Endodermal cell (in vitro differentiated cells): Measurements from ENCODE around the gene WDR35. TPM values are rescaled to one million over a fixed set of nuclear protein-coding genes. Genes with fewer than 3 reads are reported as not detected.

Experiments
- DNase-seq: peaks from one replicate; pipeline ENCODE4 v3.0.0-alpha.2; 2017
- H3K27ac ChIP-seq: 2 replicates; pipeline ENCODE4 v1.5.1; 2013; ENCODE audit warnings: mild to moderate bottlenecking, low read depth, low read length, moderate library complexity
- H3K27me3 ChIP-seq: 2 replicates; pipeline ENCODE4 v1.6.1; 2013; ENCODE audit warnings: mild to moderate bottlenecking, low read length, moderate library complexity; ENCODE audit not compliant: insufficient read depth, control insufficient read depth, poor library complexity, severe bottlenecking
- H3K36me3 ChIP-seq: 2 replicates; pipeline ENCODE4 v1.7.0; 2013; ENCODE audit warnings: mild to moderate bottlenecking, low read length, moderate library complexity; ENCODE audit not compliant: control insufficient read depth, insufficient read depth
- H3K4me1 ChIP-seq: one replicate; pipeline ENCODE4 v1.7.0; 2013; ENCODE audit warnings: low read length; ENCODE audit not compliant: control insufficient read depth, insufficient read depth
- H3K4me3 ChIP-seq: 2 replicates; pipeline ENCODE4 v1.5.1; 2013; ENCODE audit warnings: mild to moderate bottlenecking, low read length, moderate library complexity
- H3K9ac ChIP-seq: 2 replicates; pipeline ENCODE4 v1.6.1; 2013; ENCODE audit warnings: mild to moderate bottlenecking, low read length, moderate library complexity; ENCODE audit not compliant: poor library complexity, severe bottlenecking; ENCODE audit errors: extremely low read depth
- H3K9me3 ChIP-seq: 2 replicates; pipeline ENCODE4 v1.6.1; 2013; ENCODE audit warnings: mild to moderate bottlenecking, low read length, moderate library complexity; ENCODE audit not compliant: control insufficient read depth
- H3K27ac Mint-ChIP-seq: 2 replicates; pipeline ENCODE4 v1.8.0; 2020; ENCODE audit warnings: mixed read lengths
- H3K27me3 Mint-ChIP-seq: 2 replicates; pipeline ENCODE4 v1.8.0; 2021; ENCODE audit warnings: mild to moderate bottlenecking, mixed read lengths; ENCODE audit not compliant: insufficient read depth
- H3K36me3 Mint-ChIP-seq: 2 replicates; pipeline ENCODE4 v1.8.0; 2020; ENCODE audit warnings: low read depth, mixed read lengths
- H3K4me1 Mint-ChIP-seq: 2 replicates; pipeline ENCODE4 v1.8.0; 2020; ENCODE audit warnings: mixed read lengths
- H3K4me3 Mint-ChIP-seq: 2 replicates; pipeline ENCODE4 v1.8.0; 2020; ENCODE audit warnings: mild to moderate bottlenecking, moderate library complexity, mixed read lengths
- H3K9me3 Mint-ChIP-seq: 2 replicates; pipeline ENCODE4 v1.8.0; 2020; ENCODE audit warnings: mild to moderate bottlenecking, mixed read lengths
- WGBS, 2 experiments: methylation state at CpG; one replicate each; pipeline versions ENCODE4 v1.1.5 to v1.1.7; 2013; ENCODE audit warnings: missing lambda C conversion rate in 2 of 2, mixed read lengths in 1 of 2; ENCODE audit not compliant: insufficient coverage in 1 of 2, insufficient read length in 1 of 2; 5-methylcytosine and 5-hydroxymethylcytosine counted together
- total RNA-seq, 2 donors: library from RNA; stranded (reverse); fragmentation: NEBNext Ultra II Directional in 1 of 2; extraction: Animal tissue kit (Norgen Biotek cat#: 25700) in 1 of 2; gene quantifications; 2 replicates in 1 of 2; 3 replicates in 1 of 2; pipeline ENCODE4 v1.2.1, GENCODE V29; 2021
- TF ChIP-seq, protein P1 (sequence below): fragments of 200-600 bp; sonication (generic); conservative IDR thresholded peaks from 2 replicates; pipeline ENCODE4 v1.5.0; 2021; ENCODE audit warnings: antibody characterized with exemption, mild to moderate bottlenecking

Gene WDR35
- total RNA-seq, 2 donors from 2014 or later: 11.3 to 13.5 TPM

DNA sequence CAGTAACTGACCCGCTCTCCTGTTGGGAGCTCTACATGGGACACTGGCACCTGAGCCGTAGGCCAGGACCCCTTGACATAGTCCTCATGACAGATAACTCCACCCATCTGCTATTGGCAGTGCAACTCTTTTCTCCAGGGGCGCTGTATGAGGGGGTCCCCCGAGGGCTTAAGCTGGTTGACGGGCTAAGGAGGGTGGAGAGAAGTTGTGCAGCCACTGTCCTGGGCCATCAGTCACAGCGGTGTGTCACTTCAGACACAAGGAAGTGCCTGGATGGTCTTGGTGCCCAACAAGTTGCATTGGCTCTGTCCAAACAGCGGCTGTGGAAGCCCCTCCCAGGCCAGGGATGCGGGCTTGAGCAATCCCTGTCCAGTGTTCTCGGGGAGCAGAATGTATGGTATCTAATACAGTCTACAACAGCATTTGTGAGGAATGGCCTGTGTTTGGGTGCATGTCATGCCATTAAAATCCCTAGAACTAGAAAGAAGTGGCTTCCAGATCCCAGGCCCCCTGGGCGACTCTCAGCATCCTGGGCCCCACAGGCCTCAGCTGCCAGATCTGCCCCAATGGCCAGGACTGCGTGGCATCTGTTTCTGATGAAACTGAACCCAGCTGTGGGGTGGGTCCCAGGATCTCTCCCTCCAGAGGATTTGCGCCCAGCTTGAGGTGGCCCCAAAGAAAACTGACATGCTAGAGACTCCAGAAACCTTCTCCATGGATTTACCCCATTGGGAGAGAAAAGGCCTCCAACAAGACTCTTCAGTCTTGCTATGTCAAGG is 111.4 kb downstream of the WDR35 start:
- H3K9me3 Mint-ChIP-seq: no peaks in the 10 kb centered on the region

DNA sequence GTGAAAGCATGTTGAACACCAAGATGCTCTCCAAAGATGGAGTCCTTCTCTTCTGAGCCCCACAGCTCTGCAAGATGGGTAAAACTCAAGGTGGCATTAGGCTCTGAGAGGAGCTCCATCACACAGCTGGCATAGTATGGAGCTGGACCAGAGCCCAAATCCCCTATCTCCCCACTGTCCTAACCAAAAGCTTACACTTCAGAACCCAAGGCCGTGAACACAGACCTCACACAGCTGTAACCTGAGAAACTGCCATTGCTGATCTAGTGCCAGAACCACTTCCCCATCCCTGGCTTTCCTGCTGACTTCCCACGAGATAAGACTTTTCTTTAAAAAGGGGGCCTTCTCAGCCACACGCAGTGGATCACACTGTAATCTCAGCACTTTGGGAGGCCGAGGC is 113.2 kb downstream of the WDR35 start:
- Mint-ChIP-seq H3K36me3 (no peaks in the 10 kb centered on the region), H3K9me3 (no peaks in the 10 kb centered on the region), H3K27me3 (peaks cover 14% of the 10 kb centered on the region), H3K4me3 (no peak overlapping the region), H3K4me1 (no peaks in the 10 kb centered on the region), H3K27ac (no peak overlapping the region)
- 91% methylated on average over 4 of the region's 4 CpGs; no CpG with 5 or more reads in 1 of the 2 experiments for WGBS, 2 experiments
- peaks cover 3% of the 10 kb centered on the region for H3K27me3 ChIP-seq
- DNase-seq: peak; percentile 9
- H3K9ac ChIP-seq: no peak overlapping the region
- H3K9me3 ChIP-seq: no peaks in the 10 kb centered on the region
- H3K27ac ChIP-seq: no peak overlapping the region
- H3K36me3 ChIP-seq: no peaks in the 10 kb centered on the region
- no peak overlapping the region for H3K4me3 ChIP-seq
- TF ChIP-seq, protein P1, sequence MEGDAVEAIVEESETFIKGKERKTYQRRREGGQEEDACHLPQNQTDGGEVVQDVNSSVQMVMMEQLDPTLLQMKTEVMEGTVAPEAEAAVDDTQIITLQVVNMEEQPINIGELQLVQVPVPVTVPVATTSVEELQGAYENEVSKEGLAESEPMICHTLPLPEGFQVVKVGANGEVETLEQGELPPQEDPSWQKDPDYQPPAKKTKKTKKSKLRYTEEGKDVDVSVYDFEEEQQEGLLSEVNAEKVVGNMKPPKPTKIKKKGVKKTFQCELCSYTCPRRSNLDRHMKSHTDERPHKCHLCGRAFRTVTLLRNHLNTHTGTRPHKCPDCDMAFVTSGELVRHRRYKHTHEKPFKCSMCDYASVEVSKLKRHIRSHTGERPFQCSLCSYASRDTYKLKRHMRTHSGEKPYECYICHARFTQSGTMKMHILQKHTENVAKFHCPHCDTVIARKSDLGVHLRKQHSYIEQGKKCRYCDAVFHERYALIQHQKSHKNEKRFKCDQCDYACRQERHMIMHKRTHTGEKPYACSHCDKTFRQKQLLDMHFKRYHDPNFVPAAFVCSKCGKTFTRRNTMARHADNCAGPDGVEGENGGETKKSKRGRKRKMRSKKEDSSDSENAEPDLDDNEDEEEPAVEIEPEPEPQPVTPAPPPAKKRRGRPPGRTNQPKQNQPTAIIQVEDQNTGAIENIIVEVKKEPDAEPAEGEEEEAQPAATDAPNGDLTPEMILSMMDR: no peak
- H3K4me1 ChIP-seq: no peaks in the 10 kb centered on the region

More for the DNA sequence above, 111.4 kb downstream of the WDR35 start:
- Histone ChIP-seq H3K9me3 (no peaks in the 10 kb centered on the region), H3K4me3 (no peak overlapping the region), H3K9ac (no peak overlapping the region), H3K27ac (no peak overlapping the region), H3K4me1 (no peaks in the 10 kb centered on the region), H3K27me3 (no peaks in the 10 kb centered on the region), H3K36me3 (no peaks in the 10 kb centered on the region)
- no peak overlapping the region for H3K4me3 Mint-ChIP-seq
- H3K27me3 Mint-ChIP-seq: peaks cover 14% of the 10 kb centered on the region
- TF ChIP-seq, protein P1: no peak
- no peak overlapping the region for H3K27ac Mint-ChIP-seq
- 87% methylated on average over 7 to 12 of the region's 12 CpGs for WGBS, 2 experiments
- no peaks in the 10 kb centered on the region for H3K36me3 Mint-ChIP-seq
- DNase-seq: peak; percentile 21
- peaks cover 3% of the 10 kb centered on the region for H3K4me1 Mint-ChIP-seq

DNA sequence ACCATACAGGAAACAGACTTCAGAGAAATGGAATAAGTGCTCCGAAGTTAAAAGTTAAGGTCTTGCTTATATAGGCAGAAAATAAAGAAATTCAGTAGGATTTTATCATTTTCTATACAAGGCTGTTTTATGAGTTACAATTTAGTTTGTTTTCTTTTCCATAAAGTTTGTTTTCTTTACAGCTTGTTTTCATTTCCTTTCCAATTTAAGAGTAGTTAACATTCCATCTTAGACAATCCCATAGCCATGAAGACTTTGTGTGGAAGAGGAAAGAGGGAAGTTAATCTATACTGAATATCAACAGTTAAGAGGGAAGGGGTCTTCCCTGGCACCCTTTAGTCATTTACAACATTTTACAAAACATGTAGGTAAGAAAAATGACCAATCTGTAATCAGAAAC is 114.6 kb downstream of the WDR35 start:
- TF ChIP-seq, protein P1: no peak
- no peak overlapping the region for H3K4me3 Mint-ChIP-seq
- H3K4me1 ChIP-seq: no peaks in the 10 kb centered on the region
- H3K27me3 ChIP-seq: peaks cover 7% of the 10 kb centered on the region
- no peak for DNase-seq
- no peak overlapping the region for H3K9ac ChIP-seq
- no peaks in the 10 kb centered on the region for H3K36me3 ChIP-seq
- H3K9me3 ChIP-seq: no peaks in the 10 kb centered on the region
- WGBS, 2 experiments: 100% methylated on average over 1 of the region's 1 CpG; no CpG with 5 or more reads in 1 of the 2 experiments
- no peaks in the 10 kb centered on the region for H3K9me3 Mint-ChIP-seq
- no peaks in the 10 kb centered on the region for H3K4me1 Mint-ChIP-seq
- peaks cover 12% of the 10 kb centered on the region for H3K27me3 Mint-ChIP-seq
- no peak overlapping the region for H3K27ac Mint-ChIP-seq
- H3K4me3 ChIP-seq: no peak overlapping the region
- no peak overlapping the region for H3K27ac ChIP-seq
- H3K36me3 Mint-ChIP-seq: no peaks in the 10 kb centered on the region
